Dendritic cell treated with granulocyte-macrophage colony-stimulating factor and Interleukin-4, amounts not matched to agents 40 ng/mL and 50 ng/mL, for 4 days (primary cell): Measurements from ENCODE around the gene SLC16A7.
"Not testable (repeated sequence)": the region's sequence is repeated elsewhere in the genome, so short reads cannot be mapped to it uniquely, and the experiment has no call there.

ENCODE experiments used
- H3K27ac Mint-ChIP-seq: one replicate; pipeline ENCODE4 v1.8.0; 2022; ENCODE audit warnings: mild to moderate bottlenecking, mixed read lengths
- H3K27me3 Mint-ChIP-seq: one replicate; pipeline ENCODE4 v1.8.0; 2022; ENCODE audit warnings: mild to moderate bottlenecking, mixed read lengths
- H3K36me3 Mint-ChIP-seq: one replicate; pipeline ENCODE4 v1.8.0; 2022; ENCODE audit warnings: low read depth, mixed read lengths
- H3K4me1 Mint-ChIP-seq: one replicate; pipeline ENCODE4 v1.8.0; 2022; ENCODE audit warnings: low read depth, mixed read lengths
- H3K4me3 Mint-ChIP-seq: one replicate; pipeline ENCODE4 v1.8.0; 2022; ENCODE audit warnings: mild to moderate bottlenecking, moderate library complexity, mixed read lengths
- H3K9me3 Mint-ChIP-seq: one replicate; pipeline ENCODE4 v1.8.0; 2022; ENCODE audit warnings: mixed read lengths
- intact Hi-C: fragments of 100-400 bp; cut with micrococcal nuclease; formaldehyde crosslinking; loops from one replicate; pipeline ENCODE4 v1.15.0; 2022

Gene SLC16A7

DNA sequence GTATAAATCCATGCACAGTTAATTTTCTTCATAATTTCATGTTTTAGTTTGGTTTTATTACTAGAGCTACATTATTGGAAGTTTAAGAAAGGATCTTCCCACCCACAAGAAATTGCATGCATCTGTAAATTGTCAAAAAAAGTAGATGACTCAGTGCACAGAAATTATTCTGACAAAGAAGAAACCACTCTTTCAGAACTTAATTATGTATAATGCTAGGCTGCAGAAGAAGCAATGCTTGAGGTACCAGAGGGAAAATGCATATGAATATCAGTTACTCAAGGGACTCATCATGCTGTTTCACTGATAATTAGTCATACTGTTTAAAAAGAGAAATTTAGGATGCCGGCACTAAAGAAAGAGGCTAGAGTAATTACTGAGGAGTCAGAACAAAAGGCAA lies 147.0 kb downstream of the SLC16A7 start:
- Mint-ChIP-seq H3K9me3 (no peaks in the 10 kb centered on the region), H3K27ac (no peak overlapping the region), H3K4me1 (no peaks in the 10 kb centered on the region), H3K36me3 (no peaks in the 10 kb centered on the region), H3K27me3 (no peaks in the 10 kb centered on the region), H3K4me3 (no peak overlapping the region)
- intact Hi-C loops = no loop called here

DNA sequence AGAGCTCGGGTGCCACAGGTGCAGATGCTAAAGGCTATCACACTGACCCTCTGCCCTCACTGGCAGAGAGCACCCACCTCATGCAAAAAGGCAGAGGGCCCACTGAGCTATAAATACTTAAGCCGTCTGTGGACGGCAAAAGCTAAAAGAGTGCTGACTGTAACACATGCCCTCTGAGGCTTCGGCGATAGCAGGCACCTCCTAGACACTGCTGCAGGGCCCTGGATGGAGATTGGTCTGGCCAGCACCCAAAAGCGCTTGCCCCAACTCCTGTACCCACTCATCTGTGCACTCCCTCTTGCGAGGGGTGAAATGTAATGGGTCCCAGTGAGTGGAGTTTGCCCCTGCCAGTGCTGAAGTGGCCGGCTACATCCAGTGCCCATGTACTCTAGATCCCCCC lies 148.7 kb downstream of the SLC16A7 start:
- H3K4me3 Mint-ChIP-seq = no peak overlapping the region
- H3K36me3 Mint-ChIP-seq = no peaks in the 10 kb centered on the region
- peaks cover 11% of the 10 kb centered on the region for H3K9me3 Mint-ChIP-seq
- no peaks in the 10 kb centered on the region for H3K4me1 Mint-ChIP-seq
- no peaks in the 10 kb centered on the region for H3K27me3 Mint-ChIP-seq
- H3K27ac Mint-ChIP-seq = no peak overlapping the region
- intact Hi-C loops = no loop called here

DNA sequence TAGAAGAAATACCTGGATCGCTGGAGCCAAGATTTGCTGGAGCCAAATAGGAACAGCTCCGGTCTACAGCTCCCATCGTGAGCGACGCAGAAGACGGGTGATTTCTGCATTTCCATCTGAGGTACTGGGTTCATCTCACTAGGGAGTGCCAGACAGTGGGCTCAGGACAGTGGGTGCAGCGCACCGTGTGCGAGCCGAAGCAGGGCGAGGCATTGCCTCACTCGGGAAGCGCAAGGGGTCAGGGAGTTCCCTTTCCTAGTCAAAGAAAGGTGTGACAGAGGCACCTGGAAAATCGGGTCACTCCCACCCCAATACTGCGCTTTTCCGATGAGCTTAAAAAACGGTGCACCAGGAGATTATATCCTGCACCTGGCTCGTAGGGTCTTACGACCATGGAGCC lies 155.3 kb downstream of the SLC16A7 start:
- H3K36me3 Mint-ChIP-seq, H3K4me1 Mint-ChIP-seq, H3K27ac Mint-ChIP-seq, H3K4me3 Mint-ChIP-seq, H3K27me3 Mint-ChIP-seq, intact Hi-C loops: not testable (repeated sequence)
- H3K9me3 Mint-ChIP-seq = peaks cover 67% of the 10 kb centered on the region

DNA sequence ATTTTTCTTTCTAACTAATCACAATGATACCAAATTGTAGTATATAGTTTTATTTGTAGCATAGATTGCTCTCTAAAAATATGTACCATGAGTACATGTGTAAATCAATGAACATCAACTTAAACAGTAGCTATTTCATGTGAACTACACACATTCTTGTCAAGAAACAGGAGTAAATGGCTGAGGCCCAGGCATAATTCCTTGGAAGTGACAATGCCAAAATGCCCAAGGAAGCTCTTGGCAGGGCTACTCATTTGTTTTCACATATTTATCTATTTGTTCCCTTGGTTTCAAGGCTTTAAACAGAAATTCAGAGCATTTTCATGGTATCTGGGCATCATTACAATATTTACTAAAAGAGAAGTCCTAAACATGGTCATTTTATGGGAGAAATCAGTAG lies 165.7 kb downstream of the SLC16A7 start:
- Mint-ChIP-seq H3K27me3 (no peaks in the 10 kb centered on the region), H3K4me3 (no peak overlapping the region), H3K36me3 (no peaks in the 10 kb centered on the region), H3K4me1 (no peaks in the 10 kb centered on the region), H3K27ac (no peak overlapping the region), H3K9me3 (no peaks in the 10 kb centered on the region)
- intact Hi-C loops = no loop called here

DNA sequence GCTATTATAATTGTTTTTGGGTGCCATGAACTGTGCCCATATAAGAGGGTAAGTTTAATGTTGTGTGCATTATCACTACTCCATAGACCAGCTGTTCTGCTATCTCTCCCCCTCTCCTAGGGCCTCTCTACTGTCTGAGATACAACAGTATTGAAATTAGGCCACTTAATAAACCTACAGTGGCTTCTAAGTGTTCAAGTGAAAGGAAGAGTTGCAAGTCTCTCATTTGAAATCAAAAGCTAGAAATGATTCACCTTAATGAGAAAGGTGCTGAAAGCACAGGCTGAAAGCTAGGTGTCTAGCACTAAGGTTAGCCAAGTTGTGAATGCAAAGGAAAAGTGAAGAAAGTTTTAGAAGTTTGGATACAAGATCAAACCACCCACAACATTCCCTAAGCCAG lies 168.0 kb downstream of the SLC16A7 start:
- no peak overlapping the region for H3K4me3 Mint-ChIP-seq
- no peak overlapping the region for H3K27ac Mint-ChIP-seq
- intact Hi-C loops = no loop called here
- H3K36me3 Mint-ChIP-seq = no peaks in the 10 kb centered on the region
- peaks cover 8% of the 10 kb centered on the region for H3K9me3 Mint-ChIP-seq
- no peaks in the 10 kb centered on the region for H3K4me1 Mint-ChIP-seq
- H3K27me3 Mint-ChIP-seq = no peaks in the 10 kb centered on the region

DNA sequence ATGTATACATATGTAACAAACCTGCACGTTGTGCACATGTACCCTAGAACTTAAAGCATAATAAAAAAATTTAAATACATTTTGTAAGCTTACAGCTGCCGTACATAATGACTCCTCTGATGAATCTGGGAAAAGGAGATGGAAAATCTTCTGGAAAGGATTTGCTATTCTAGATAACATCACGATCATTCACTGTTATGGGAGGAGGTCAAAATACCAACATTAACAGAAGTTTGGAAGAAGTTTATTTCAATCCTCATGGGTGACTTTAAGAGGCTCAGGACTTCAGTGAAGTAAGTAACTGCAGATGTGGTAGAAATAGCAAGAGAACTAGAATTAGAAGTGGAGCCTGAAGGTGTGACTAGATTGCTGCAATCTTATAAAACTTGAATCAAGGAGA lies 172.2 kb downstream of the SLC16A7 start:
- no peaks in the 10 kb centered on the region for H3K4me1 Mint-ChIP-seq
- no peaks in the 10 kb centered on the region for H3K36me3 Mint-ChIP-seq
- H3K4me3 Mint-ChIP-seq = no peak overlapping the region
- intact Hi-C loops = no loop called here
- H3K9me3 Mint-ChIP-seq = peaks cover 8% of the 10 kb centered on the region
- no peaks in the 10 kb centered on the region for H3K27me3 Mint-ChIP-seq
- no peak overlapping the region for H3K27ac Mint-ChIP-seq

DNA sequence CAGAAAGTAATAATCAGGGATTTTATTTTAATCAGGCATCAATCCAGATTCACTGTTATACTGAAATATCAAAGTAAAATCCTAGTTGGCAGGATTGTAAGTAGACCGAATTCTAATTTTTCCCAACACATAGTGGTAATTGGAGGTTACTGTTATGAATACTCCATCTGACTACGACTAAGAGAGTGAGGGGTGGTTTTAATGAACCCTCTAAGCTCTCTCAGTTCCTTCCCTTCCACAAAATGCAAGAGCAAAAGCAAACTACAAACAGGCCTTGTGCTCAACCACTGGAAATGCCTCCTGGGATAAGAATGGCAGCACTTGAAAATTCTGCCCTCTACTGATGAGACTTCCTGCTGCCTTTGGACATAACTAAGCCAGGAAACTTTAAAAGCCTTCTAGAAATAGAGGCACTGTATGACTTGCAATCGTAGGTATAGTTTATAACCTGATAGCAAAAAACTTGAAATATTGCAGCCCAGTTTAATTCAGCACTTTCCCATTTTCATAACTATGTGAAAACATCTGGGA lies 184.8 kb downstream of the SLC16A7 start:
- H3K4me1 Mint-ChIP-seq = no peaks in the 10 kb centered on the region
- intact Hi-C loops = loop anchor here (5.0 kb wide), 1 partner anchor 333 kb away; no protein-coding TSS in a partner anchor
- no peaks in the 10 kb centered on the region for H3K36me3 Mint-ChIP-seq
- H3K4me3 Mint-ChIP-seq = no peak overlapping the region
- no peaks in the 10 kb centered on the region for H3K9me3 Mint-ChIP-seq
- H3K27me3 Mint-ChIP-seq = no peaks in the 10 kb centered on the region
- H3K27ac Mint-ChIP-seq = no peak overlapping the region

DNA sequence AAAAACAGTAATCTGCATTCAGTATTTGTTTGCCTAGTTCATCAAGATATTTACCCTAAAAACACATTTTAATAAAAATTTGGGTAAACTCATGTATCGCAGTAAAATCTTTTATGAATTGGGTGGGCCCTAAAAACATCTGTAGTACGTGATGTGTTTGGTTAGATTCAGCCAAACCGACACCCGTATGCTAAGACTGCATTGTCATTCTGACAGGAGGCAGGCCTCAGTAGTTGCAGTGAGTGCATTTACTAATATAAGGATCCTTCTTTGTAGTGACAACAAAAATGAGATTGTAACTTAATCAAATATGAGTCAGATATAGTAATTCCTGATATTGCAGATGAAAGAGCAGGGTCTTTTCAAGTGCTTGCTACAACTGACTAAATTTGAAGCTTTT lies 191.8 kb downstream of the SLC16A7 start:
- Mint-ChIP-seq H3K27ac (no peak overlapping the region), H3K4me1 (no peaks in the 10 kb centered on the region), H3K4me3 (no peak overlapping the region), H3K27me3 (no peaks in the 10 kb centered on the region), H3K9me3 (peaks cover 9% of the 10 kb centered on the region), H3K36me3 (no peaks in the 10 kb centered on the region)
- intact Hi-C loops = no loop called here

DNA sequence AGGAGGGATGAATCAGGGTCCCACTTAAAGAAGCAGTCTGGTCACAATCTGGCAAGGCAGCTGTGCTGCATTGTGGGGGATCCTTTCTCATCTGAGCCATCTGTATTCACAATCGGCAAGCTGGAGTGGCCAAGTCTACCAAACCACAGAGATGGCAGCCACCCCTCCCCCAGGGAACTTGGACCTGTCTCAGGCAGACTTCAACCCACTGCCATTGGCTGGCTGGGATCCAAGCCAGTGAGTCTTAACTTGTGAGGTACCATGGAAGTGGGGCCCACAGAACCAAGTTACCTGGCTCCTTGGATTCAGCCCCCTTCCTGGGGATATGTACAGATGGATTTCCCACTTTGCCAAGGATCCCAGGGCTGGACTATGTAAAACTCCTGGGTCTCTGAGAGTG lies 196.8 kb downstream of the SLC16A7 start:
- Mint-ChIP-seq H3K36me3 (no peaks in the 10 kb centered on the region), H3K27me3 (no peaks in the 10 kb centered on the region), H3K9me3 (peaks cover 46% of the 10 kb centered on the region), H3K4me1 (no peaks in the 10 kb centered on the region), H3K27ac (no peak overlapping the region), H3K4me3 (no peak overlapping the region)
- intact Hi-C loops = no loop called here

DNA sequence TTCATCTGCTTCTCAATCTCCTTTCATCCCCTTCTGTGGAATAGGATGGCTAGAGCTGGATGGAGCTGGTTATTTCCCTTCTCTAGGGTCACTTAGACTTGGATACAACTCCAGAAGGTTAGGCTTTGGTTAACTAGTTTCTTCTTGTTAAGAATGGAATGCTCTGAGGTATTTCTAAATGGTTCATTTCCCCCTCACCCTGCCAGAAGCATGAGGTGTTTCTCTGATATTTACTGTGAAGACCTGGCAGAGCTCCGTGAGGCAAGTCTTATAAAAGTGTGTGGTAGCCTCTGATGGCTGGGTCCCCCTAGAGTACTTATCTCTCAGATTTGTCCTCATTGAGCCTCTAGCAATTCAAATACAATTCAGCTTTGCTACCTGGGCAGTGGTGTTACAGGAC lies 207.9 kb downstream of the SLC16A7 start:
- Mint-ChIP-seq H3K27ac (no peak overlapping the region), H3K36me3 (no peaks in the 10 kb centered on the region), H3K4me3 (peak overlapping the region; percentile 27), H3K4me1 (no peaks in the 10 kb centered on the region), H3K27me3 (no peaks in the 10 kb centered on the region), H3K9me3 (peaks cover 20% of the 10 kb centered on the region)
- intact Hi-C loops = loop anchor here (10.0 kb wide), 1 partner anchor 359 kb away; no protein-coding TSS in a partner anchor

DNA sequence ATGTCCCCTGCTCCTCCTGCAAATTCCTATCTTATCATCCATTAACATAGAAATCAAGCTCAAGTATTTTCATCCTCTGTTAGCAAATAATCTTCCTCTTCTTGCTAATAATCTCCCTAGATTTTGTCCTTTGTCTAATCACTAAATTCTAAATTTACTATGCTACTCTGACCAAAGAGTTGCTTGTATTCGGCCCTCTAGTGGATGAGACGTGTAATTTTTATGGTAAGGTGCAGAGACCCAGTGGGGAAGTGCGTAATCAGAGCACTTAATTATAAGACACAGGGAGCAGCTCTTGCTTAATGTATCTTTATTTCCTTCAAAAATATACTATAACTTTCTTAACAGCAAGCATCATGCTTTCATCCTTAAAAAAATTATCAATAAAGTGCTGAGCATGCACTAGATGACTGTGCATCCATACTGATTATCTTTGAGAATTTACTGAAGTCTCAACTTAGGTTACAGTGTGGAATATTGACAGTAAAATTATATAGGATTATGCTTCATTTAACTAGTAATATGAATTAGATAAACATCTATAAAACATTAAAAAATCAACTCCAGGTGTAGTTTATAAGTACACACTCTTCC lies 212.6 kb downstream of the SLC16A7 start:
- intact Hi-C loops = loop anchor here (1.0 to 10.0 kb wide), 2 partner anchors 364 to 405 kb away; no protein-coding TSS in a partner anchor
- Mint-ChIP-seq H3K27me3 (no peaks in the 10 kb centered on the region), H3K4me1 (no peaks in the 10 kb centered on the region), H3K36me3 (no peaks in the 10 kb centered on the region), H3K27ac (no peak overlapping the region), H3K4me3 (no peak overlapping the region), H3K9me3 (no peaks in the 10 kb centered on the region)

DNA sequence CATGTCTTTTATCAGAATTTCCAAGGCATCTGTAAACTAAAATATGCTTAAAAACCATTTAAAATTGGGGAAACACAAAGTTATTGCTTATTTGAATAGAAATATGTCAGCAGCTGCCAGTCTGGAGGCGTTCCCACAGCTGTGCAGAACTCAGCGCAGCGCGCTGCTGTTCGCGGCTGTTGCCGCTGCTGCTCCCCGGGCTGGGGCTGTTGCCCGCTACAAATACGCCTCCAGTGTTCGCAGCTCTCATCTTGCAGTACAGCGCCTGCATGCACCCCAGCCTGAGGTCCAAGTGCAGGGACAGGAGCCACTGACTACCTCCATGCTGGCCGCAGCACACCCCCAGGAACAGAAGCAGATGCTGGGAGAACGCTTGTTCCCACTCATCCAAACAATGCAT lies 216.2 kb downstream of the SLC16A7 start:
- H3K4me3 Mint-ChIP-seq = no peak overlapping the region
- H3K27me3 Mint-ChIP-seq = no peaks in the 10 kb centered on the region
- peaks cover 5% of the 10 kb centered on the region for H3K9me3 Mint-ChIP-seq
- H3K27ac Mint-ChIP-seq = no peak overlapping the region
- H3K4me1 Mint-ChIP-seq = no peaks in the 10 kb centered on the region
- H3K36me3 Mint-ChIP-seq = no peaks in the 10 kb centered on the region
- intact Hi-C loops = no loop called here

DNA sequence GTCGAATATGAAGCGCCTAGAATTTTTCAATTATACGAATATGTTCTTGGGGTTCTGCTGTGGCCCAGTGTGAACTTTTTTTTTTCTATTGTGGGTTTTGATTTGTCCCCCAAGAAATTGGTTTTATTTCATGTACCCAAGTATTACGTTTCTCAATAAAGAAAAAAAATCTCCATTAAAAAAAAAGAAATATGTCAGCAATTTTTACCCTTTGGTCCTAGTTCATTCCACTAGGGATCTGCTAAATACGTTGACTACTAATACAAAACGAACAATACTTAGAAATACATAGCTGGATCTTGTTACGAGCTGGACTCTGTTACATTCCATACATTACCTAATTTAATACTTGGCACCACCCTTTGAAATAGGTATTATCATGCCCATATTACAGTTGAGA lies 216.9 kb downstream of the SLC16A7 start:
- Mint-ChIP-seq H3K27ac (no peak overlapping the region), H3K27me3 (no peaks in the 10 kb centered on the region), H3K4me3 (no peak overlapping the region), H3K36me3 (no peaks in the 10 kb centered on the region), H3K9me3 (peaks cover 9% of the 10 kb centered on the region), H3K4me1 (no peaks in the 10 kb centered on the region)
- intact Hi-C loops = no loop called here

DNA sequence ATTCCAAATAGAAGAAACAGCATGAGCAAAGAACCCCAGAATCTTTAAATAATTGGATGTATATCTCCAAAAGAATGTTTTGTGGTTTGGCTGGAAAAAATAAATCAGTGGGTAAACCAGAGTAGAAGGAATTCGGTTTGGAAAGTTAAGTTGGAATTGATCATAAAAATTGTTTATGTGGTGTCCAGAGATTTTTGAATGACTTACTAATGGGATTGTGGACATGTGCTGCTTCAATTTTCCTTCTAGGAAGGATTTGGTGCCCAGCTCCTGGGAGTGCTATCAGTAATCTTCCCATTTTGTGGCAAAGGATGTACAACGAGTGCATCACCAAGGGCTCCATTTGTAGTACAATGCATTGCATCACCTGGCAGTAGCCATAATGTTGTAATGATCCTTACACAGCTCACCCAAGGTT lies 224.8 kb downstream of the SLC16A7 start:
- intact Hi-C loops = no loop called here
- no peak overlapping the region for H3K27ac Mint-ChIP-seq
- no peaks in the 10 kb centered on the region for H3K27me3 Mint-ChIP-seq
- no peaks in the 10 kb centered on the region for H3K36me3 Mint-ChIP-seq
- H3K9me3 Mint-ChIP-seq = peaks cover 9% of the 10 kb centered on the region
- H3K4me3 Mint-ChIP-seq = no peak overlapping the region
- no peaks in the 10 kb centered on the region for H3K4me1 Mint-ChIP-seq

DNA sequence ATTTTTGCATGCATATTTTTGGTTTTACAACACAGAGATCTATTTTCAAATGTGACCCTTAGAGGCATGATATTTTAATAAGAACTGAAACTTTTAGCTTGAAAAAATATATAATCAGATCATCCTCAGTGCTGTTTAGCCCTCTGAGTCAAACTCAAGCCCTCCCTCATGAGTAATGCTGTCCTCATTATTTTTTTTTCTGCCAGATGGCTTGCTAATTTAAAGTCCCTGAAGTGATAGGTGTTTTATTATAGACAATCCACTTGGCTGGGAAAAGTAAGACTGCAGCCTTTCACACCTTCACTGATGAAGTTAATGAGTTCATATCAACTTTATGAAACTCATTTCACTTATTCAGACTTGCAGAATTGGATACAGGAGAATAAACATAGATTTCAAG lies 227.7 kb downstream of the SLC16A7 start:
- Mint-ChIP-seq H3K27me3 (no peaks in the 10 kb centered on the region), H3K36me3 (no peaks in the 10 kb centered on the region), H3K4me1 (no peaks in the 10 kb centered on the region), H3K9me3 (no peaks in the 10 kb centered on the region), H3K27ac (no peak overlapping the region), H3K4me3 (no peak overlapping the region)
- intact Hi-C loops = no loop called here
